Measurements from ENCODE around the gene GAGE12J.
"Not testable (repeated sequence)": the region's sequence is repeated elsewhere in the genome, so short reads cannot be mapped to it uniquely, and the experiment has no call there.

Gene GAGE12J

GRCh38 chrX:49321737-49322136, at the start of gene GAGE12J:
Gene GAGE12J, plus strand, starts transcription at chrX:49322037. Its CDS starts 1,157 bp downstream, at chrX:49323194.
- DNase-seq, result not testable (repeated sequence)

GRCh38 chrX:49272421-49272820, 49.4 kb upstream of the GAGE12J start:
- peak; percentile 39 for DNase-seq

GRCh38 chrX:49273181-49273727, 48.6 kb upstream of the GAGE12J start:
- DNase-seq, result peak; percentile 75

GRCh38 chrX:49276207-49276606, 45.6 kb upstream of the GAGE12J start:
- no peak for DNase-seq

GRCh38 chrX:49276671-49277534, 44.9 kb upstream of the GAGE12J start:
- no peak for DNase-seq

- DNase-seq, result no peak
These were observed 44.4 kb upstream of the GAGE12J start for GRCh38 chrX:49277535-49277830.

- DNase-seq, result no peak
These were observed 43.8 kb upstream of the GAGE12J start for GRCh38 chrX:49278081-49278480.

- DNase-seq, result no peak
These were observed 39.2 kb upstream of the GAGE12J start for GRCh38 chrX:49282647-49283011.

GRCh38 chrX:49284212-49284611, 37.6 kb upstream of the GAGE12J start:
- DNase-seq, result no peak

- no peak for DNase-seq
These were observed 35.7 kb upstream of the GAGE12J start for GRCh38 chrX:49286136-49286535.

- no peak for DNase-seq
These were observed 35.3 kb upstream of the GAGE12J start for GRCh38 chrX:49286581-49286980.

- DNase-seq, result no peak
These were observed 34.2 kb upstream of the GAGE12J start for GRCh38 chrX:49287665-49288064.

GRCh38 chrX:49290215-49290614, 31.6 kb upstream of the GAGE12J start:
- DNase-seq, result no peak

- peak; percentile 70 for DNase-seq
These were observed 30.1 kb upstream of the GAGE12J start for GRCh38 chrX:49291615-49292337.

GRCh38 chrX:49292400-49293362, 29.2 kb upstream of the GAGE12J start:
- no peak for DNase-seq

GRCh38 chrX:49299293-49299692, 22.5 kb upstream of the GAGE12J start:
- DNase-seq, result not testable (repeated sequence)

GRCh38 chrX:49300703-49301102, 21.1 kb upstream of the GAGE12J start:
- no peak for DNase-seq

GRCh38 chrX:49303346-49303745, 18.5 kb upstream of the GAGE12J start, which contains the start of gene GAGE10:
Gene GAGE10, plus strand, starts transcription at chrX:49303646. Its CDS starts 1,214 bp downstream, at chrX:49304860.
- no peak for DNase-seq

- not testable (repeated sequence) for DNase-seq
These were observed 14.1 kb upstream of the GAGE12J start for GRCh38 chrX:49307775-49308174.

- DNase-seq, result peak; percentile 43
These were observed 13.1 kb upstream of the GAGE12J start for GRCh38 chrX:49308604-49309269.

GRCh38 chrX:49309401-49309981, 12.3 kb upstream of the GAGE12J start:
- DNase-seq, result peak; percentile 24

GRCh38 chrX:49310371-49310770, 11.5 kb upstream of the GAGE12J start:
- DNase-seq, result no peak

Measured in CD4-positive, alpha-beta T cell treated with Interleukin-21 for 1 hour (primary cell).